Coronary artery (tissue), 2 donors: ENCODE results near the gene KDM5A.
"Not testable (repeated sequence)": the region's sequence is repeated elsewhere in the genome, so short reads cannot be mapped to it uniquely, and the experiment has no call there.

ENCODE experiments used
- DNase-seq: peaks from one replicate; pipeline ENCODE4 v3.0.0-alpha.2; 2017; ENCODE audit warnings: low spot score
- H3K27ac ChIP-seq, 2 donors: fragments of 200-600 bp; sonication (generic); one replicate each; pipeline ENCODE4 v1.5.1; 2016 to 2019
- H3K4me3 ChIP-seq: fragments of 200-600 bp; sonication (generic); 2 replicates; pipeline ENCODE4 v1.5.1; 2016; ENCODE audit warnings: mild to moderate bottlenecking, moderate library complexity
- TF ChIP-seq, protein P1 (sequence below): fragments of 200-600 bp; sonication (generic); IDR thresholded peaks from one replicate; pipeline ENCODE4 v1.5.1; 2019; ENCODE audit warnings: antibody characterized with exemption

KDM5A gene

GRCh38 chr12:389142-390096, at the start of gene KDM5A:
TSS of gene KDM5A (minus strand) at chr12:389320. CDS start at chr12:389091, 229 bp downstream.
- DNase-seq, result peak; percentile 94
- TF ChIP-seq, protein P1, sequence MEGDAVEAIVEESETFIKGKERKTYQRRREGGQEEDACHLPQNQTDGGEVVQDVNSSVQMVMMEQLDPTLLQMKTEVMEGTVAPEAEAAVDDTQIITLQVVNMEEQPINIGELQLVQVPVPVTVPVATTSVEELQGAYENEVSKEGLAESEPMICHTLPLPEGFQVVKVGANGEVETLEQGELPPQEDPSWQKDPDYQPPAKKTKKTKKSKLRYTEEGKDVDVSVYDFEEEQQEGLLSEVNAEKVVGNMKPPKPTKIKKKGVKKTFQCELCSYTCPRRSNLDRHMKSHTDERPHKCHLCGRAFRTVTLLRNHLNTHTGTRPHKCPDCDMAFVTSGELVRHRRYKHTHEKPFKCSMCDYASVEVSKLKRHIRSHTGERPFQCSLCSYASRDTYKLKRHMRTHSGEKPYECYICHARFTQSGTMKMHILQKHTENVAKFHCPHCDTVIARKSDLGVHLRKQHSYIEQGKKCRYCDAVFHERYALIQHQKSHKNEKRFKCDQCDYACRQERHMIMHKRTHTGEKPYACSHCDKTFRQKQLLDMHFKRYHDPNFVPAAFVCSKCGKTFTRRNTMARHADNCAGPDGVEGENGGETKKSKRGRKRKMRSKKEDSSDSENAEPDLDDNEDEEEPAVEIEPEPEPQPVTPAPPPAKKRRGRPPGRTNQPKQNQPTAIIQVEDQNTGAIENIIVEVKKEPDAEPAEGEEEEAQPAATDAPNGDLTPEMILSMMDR, result no peak
- H3K27ac ChIP-seq, result peak within 1 kb of the TSS; percentile 83 to 92
- H3K4me3 ChIP-seq, result peak within 1 kb of the TSS; percentile 73

GRCh38 chr12:435737-436136, 46.6 kb upstream of the KDM5A start:
- DNase-seq, H3K27ac ChIP-seq, H3K4me3 ChIP-seq: not testable (repeated sequence)

DNA sequence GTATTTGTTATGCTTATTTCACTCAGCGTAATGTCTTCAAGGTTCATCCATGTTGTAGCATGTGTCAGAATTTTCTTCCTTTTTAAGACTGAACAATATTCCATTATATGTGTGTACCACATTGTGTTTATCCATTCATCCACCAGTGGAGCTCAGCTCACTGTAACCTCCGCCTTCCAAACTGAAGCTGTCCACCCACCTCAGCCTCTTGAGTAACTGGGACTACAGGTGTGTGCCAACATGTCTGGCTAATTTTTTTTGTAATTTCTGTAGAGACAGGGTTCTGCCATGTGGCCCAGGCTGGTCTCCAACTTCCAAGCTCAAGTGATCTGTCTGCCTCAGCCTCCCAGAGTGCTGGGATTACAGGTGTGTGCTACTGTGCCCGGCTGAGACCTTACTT, 33.4 kb upstream of the KDM5A start:
- DNase-seq, result no peak
- H3K4me3 ChIP-seq, result no peak overlapping the region
- TF ChIP-seq, protein P1, result no peak
- no peak overlapping the region for H3K27ac ChIP-seq

DNA sequence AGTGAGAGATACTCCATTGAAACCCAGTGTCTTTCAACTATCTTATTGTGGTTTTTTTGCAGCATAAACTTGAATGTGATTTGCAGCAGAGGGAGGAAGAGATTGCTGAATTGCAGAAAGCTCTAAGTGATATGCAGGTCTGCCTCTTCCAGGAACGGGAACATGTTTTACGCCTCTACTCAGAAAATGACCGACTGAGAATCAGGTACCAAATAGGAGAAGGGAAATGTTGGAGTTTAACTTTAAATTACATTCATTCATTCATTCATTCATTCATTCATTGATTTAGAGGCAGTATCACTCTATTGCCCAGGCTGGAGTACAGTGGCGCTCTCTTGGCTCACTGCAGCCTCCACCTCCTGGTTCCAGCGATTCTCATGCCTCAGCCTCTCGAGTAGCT, 29.3 kb upstream of the KDM5A start:
- no peak overlapping the region for H3K27ac ChIP-seq
- H3K4me3 ChIP-seq, result no peak overlapping the region
- no peak for DNase-seq
- TF ChIP-seq, protein P1, result no peak

GRCh38 chr12:414859-415258, 25.7 kb upstream of the KDM5A start:
- DNase-seq, result no peak
- H3K27ac ChIP-seq, result no peak overlapping the region
- TF ChIP-seq, protein P1, result no peak
- no peak overlapping the region for H3K4me3 ChIP-seq

- TF ChIP-seq, protein P1, result no peak
- Histone ChIP-seq H3K27ac (peak overlapping the region; percentile 53 to 72), H3K4me3 (peak overlapping the region; percentile 76)
- DNase-seq, result no peak
These were observed 12.9 kb upstream of the KDM5A start for GRCh38 chr12:402029-402389.

DNA sequence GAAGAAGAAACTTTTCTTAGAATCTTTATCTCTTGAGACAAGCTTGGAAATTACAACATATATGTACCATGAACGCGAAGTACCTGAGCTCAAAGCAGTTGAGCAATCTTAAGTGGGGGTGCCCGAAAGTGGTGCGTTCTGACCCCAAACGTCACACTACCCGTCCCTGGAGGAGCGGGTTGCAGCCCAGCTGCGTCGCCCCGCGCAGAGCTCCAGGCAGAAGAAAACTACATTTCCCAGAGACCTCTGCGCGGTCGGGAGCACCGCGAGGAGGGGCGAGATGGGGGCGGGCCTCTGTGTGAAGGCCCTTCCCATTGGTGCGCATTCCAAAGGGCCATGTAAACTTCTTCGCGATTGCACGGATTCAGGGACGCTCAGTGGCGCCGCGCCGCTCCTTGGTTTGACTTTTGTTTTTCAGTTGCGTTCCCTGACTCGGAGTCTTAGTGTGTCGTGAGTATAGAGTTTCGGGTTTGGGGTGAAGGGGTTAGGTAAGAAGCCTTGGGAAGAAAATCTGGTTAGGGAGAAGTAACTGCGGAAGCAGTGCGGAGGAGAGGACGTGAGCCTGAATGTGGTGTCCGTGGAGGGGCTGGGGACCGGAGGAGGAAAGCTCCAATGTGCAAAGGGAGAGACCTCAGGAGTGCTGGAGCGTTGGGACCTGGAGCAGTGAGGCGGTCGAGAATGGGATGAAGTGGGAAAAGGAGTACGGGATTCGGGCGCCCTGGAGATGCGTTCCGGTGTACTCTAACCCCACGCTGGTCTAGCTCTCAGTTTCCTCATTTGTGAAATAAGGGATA, 12.3 kb upstream of the KDM5A start, which contains the start of gene CCDC77:
CCDC77 (plus strand) TSS at position 410 of the 794 bp plus-strand sequence. CDS start 7,740 bp downstream, outside the sequence.
- H3K27ac ChIP-seq, result peak within 1 kb of the TSS; percentile 53 to 72
- peak; percentile 94 for DNase-seq
- TF ChIP-seq, protein P1, result no peak
- H3K4me3 ChIP-seq, result peak within 1 kb of the TSS; percentile 76
